ENCODE measurements around the gene SERPINA3.

SERPINA3 gene

DNA sequence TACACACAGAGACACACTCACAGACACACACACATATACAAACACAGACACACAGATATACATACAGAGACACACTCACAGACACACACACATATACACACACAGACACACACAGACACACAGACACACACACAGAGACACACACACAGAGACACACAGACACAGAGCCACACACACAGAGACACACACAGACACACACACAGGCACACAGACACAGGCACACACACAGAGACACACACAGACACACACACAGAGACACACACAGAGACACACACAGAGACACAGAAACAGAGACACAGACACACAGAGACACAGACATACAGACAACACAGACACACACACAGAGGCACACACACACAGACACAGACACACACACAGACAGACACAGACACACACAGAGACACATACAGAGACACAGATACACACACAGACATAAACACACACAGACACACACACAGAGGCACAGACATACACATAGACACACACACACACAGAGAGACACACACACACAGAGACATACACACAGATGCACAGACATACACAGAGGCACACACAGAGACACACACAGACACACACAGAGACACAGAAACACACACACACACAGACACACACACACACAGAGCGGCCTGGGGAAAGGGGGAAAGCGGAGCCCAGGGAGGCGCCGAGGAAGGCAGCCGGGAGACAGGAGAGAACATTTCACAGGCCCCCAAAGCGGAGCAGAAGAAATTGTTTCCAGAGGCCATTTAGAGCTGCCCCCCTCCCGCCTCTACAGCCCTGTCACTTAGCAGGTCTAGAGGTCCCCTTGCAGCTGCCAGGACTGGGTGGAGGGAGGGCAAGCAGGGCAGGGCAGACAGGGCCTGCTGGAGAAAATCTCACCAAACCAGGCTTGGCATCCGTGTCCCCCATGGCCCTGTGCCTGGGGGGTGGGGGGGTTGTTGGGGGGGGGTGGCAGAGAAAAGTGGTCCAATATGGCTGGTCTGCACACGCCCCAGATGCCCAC is 38.9 kb downstream of the SERPINA3 start:
- no peak for DNase-seq (ENCODE audit: extremely low read depth in 1 of 2, low read depth in 1 of 2)

DNA sequence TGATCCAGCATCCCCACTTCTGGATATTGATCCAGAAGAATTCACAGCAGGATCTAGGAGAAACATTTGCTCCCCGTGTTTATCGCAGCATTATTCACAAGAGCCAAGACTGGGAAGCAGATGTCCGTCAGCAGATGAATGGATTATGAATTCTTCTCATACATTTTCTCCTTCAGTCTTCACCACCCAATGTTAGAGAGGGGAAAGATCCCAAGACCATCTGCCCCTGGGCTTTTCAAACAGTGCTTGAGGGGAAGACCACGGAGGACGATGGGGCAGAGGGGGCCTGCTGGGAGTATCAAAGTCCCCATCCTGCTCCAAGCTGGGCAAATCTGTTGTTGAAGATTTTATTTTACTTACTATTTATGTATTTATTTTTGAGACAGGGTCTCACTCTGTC is 41.1 kb downstream of the SERPINA3 start:
- no peak for DNase-seq (ENCODE audit: extremely low read depth in 1 of 2, low read depth in 1 of 2)

- no peak for DNase-seq (ENCODE audit: extremely low read depth in 1 of 2, low read depth in 1 of 2)
Observed at GRCh38 chr14:94654071-94654861, 42.1 kb downstream of the SERPINA3 start.

- DNase-seq (ENCODE audit: extremely low read depth in 1 of 2, low read depth in 1 of 2), result no peak
Observed at GRCh38 chr14:94655169-94655710, 43.0 kb downstream of the SERPINA3 start.

- DNase-seq (ENCODE audit: extremely low read depth in 1 of 2, low read depth in 1 of 2), result no peak
Observed at GRCh38 chr14:94656043-94656442, 43.9 kb downstream of the SERPINA3 start.

DNA sequence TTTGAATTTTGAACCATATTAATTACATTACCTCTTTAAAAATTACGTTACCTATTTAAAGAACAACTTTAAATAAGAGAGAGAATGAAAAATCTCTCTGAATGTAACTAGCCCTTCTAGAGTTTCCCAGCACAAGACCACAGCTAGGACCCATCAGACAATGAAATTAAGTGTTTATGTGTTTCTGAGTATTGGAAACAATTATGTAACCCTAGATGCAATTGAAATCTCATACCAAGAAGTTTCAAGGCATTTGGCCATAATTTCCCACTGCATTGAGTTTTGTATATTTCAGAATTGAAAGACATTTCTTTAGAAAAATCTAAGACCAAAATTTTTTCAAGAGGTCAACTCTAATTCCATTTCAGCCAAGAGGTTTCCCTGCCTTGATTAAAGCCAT is 47.1 kb downstream of the SERPINA3 start:
- DNase-seq (ENCODE audit: extremely low read depth in 1 of 2, low read depth in 1 of 2), result no peak

GRCh38 chr14:94659901-94660300 is 47.7 kb downstream of the SERPINA3 start:
- DNase-seq (ENCODE audit: extremely low read depth in 1 of 2, low read depth in 1 of 2), result no peak

GRCh38 chr14:94660306-94660946 is 48.2 kb downstream of the SERPINA3 start:
- DNase-seq (ENCODE audit: extremely low read depth in 1 of 2, low read depth in 1 of 2), result no peak

- DNase-seq (ENCODE audit: extremely low read depth in 1 of 2, low read depth in 1 of 2), result no peak
Observed at GRCh38 chr14:94663538-94663937, 51.3 kb downstream of the SERPINA3 start.

DNA sequence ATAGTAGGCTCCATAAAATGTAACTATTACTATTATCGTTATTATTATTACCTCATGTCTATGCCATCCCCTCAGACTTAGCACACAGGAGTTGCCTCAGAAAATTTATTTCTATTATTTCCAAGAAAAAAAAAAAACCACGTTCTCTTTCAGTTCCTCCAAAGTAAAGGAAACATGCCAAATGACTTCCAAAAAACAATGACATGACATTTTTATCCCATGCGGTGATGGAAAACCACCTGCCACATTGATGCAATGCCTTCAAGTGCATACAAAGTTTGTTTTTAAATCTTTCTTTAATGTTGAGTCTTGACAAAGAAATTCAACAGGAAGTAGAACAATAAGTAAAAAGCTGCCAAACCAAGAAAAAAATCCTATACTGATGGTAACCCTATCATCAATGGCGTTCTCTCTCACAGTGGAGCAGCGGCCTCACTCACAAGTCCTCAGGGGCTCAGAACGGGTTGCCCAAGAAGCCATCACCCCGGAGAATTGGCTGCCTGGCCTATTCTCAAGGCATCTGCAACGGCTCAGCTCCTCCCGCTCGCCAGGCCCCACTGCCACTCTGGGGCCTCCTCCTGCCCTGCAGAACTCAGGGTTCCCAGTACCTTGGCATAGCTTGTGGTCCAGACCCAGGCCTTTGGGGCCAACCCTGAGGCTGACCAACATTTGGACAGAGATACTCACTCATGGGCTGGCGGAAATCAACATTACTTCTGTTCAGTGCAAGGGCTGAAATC is 51.9 kb downstream of the SERPINA3 start:
- no peak for DNase-seq (ENCODE audit: extremely low read depth in 1 of 2, low read depth in 1 of 2)

GRCh38 chr14:94665121-94665520 is 52.9 kb downstream of the SERPINA3 start:
- no peak for DNase-seq (ENCODE audit: extremely low read depth in 1 of 2, low read depth in 1 of 2)

DNA sequence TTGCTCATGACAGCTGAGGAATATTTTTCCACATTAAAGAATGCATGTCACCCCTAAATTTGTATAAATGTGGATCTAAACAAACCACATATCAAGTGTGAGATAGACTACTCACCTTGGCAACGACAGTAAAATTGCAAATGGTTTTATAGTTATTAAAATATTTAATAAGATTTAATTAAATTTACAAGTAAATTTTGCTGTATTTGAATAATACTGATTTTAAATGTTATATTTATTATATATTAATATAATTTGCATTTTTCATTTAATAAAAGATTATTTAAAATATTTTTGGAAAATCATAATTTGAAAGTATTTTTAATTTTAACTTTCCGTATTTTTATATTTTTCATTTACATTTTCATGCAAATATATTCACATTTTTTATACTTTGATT is 53.4 kb downstream of the SERPINA3 start:
- no peak for DNase-seq (ENCODE audit: extremely low read depth in 1 of 2, low read depth in 1 of 2)

DNA sequence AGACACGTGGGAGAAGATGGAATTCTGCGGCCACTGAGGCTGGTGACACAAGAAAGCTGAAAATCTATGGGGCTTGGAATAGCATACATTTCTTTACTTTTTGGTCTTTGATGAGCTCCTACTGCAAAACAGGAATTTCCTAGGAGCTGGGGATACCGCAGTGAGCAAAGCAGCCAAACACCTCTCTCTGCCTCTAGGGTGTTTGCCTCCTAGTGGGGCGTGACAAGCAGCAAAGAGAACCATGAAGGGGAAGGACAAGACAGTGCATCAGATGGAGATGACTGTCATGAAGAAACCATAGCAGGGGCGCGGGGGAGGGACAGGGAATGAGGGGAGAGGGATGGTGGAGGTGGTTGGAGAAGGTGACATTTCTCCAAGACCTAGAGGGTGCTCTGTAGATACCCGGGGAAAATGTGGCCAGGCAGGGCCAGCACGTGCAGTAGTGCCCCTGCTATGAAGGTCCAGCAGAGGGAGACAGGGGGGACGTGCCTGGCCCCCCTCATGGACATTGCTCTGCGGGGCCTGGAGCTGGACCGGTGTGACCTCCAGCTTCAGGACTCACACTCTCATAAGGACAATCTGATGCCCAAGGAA is 58.6 kb downstream of the SERPINA3 start:
- DNase-seq (ENCODE audit: extremely low read depth in 1 of 2, low read depth in 1 of 2), result no peak

GRCh38 chr14:94671870-94672444 is 59.8 kb downstream of the SERPINA3 start:
- no peak for DNase-seq (ENCODE audit: extremely low read depth in 1 of 2, low read depth in 1 of 2)

DNA sequence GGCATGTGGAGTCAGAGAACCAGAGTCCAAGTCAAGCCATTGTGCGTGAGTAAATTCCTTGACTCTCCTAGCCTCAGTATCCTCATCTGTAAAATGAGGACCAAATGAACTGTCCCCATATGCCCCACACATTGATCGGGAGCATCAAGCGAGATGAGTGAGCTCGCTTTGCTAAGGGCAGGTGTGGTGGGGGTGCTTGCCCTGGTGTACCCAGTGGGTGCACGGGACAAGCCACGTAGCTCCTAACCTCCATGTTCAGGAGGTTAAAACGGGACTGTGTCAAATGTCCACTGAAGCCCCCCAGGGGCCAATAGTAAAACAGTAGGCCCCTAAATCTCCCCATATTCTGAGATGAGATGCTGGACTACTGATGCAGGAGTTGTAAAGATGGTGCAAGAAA is 60.9 kb downstream of the SERPINA3 start:
- DNase-seq (ENCODE audit: extremely low read depth in 1 of 2, low read depth in 1 of 2), result no peak

Measured in activated CD8-positive, alpha-beta memory T cell treated with anti-CD3 and anti-CD28 coated beads for 1 hour (primary cell).